Measurements from ENCODE around the gene RAPGEF1.

- TF ChIP-seq POLR2A (IDR thresholded peaks at IDR 0.05), result no peak
- no peak for TF ChIP-seq CTCF (IDR thresholded peaks at IDR 0.05)
Measured at GRCh38 chr9:131666774-131667173, 73.1 kb downstream of the RAPGEF1 start.

Measured in testis (tissue), 2 donors.